Measurements from ENCODE around the gene B4GALNT1. TPM values are rescaled to one million over a fixed set of nuclear protein-coding genes. Genes with fewer than 3 reads are reported as not detected.

B4GALNT1 gene
- total and polyA plus RNA-seq, 2 of the 13 experiments (the other 11 are each of a cell fraction or from before 2014, with no cell fraction given) = 4.5 to 5.4 TPM

DNA sequence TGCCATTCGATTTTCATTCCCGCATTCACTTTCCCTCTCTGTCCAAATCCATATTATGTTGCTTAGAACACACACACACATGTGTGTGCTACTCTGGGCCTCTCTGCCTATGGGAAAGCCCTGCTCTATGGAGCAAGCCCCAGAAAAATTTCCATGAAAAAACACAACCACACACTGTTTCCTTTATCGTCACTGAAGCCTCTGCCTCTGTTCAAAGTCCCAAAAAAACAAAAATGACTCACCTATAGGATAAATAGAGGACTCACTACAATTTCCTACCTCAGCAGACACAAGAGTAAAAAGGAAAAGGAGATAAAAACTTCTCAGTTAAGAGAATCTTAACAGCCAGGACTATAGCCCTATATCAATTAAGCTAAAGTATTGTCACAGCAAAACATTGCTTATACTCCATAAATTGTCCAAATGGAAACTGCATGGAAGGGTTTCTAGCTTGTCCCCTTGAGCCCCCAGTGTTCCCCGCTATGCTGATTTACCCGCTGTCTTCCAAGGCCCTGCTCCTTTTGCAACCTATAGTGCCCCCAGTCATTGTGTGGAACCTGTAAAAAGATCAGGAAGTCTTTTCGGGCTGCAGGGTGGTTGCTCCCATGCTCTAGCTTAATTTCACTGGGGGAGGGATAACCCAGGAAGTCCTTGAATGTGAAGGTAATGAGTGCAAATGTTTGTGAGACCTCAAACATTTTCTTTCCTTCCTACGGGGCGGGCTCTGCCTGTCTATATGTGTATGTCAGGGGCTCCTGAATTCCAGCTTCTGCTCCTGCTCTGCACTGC is 53.1 kb downstream of the B4GALNT1 start (continued):
- TF ChIP-seq KLF12 (CRISPR knock-in tag; IDR thresholded peaks at IDR 0.05; ENCODE audit: borderline replicate concordance) (no peak), LCORL (IDR thresholded peaks at IDR 0.05) (peak; percentile 75; the same call in 1 of the 2 replicates), LCORL (CRISPR knock-in tag; IDR thresholded peaks at IDR 0.05) (no peak), SP4 (CRISPR knock-in tag; IDR thresholded peaks at IDR 0.05) (no peak), KAT7 (CRISPR knock-in tag; IDR thresholded peaks at IDR 0.05; ENCODE audit: borderline replicate concordance) (no peak), MEF2D (CRISPR knock-in tag; IDR thresholded peaks at IDR 0.05) (no peak), SAP130 (CRISPR knock-in tag; IDR thresholded peaks at IDR 0.05; ENCODE audit: low read depth) (peak; percentile 66), ZNF557 (CRISPR knock-in tag; IDR thresholded peaks at IDR 0.05) (no peak), ZNF619 (CRISPR knock-in tag; IDR thresholded peaks at IDR 0.05) (no peak), ZSCAN9 (CRISPR knock-in tag; IDR thresholded peaks at IDR 0.05; ENCODE audit: borderline replicate concordance) (0 out of 2 replicates have a peak, but pooled peaks have one; percentile 40), ZNF761 (CRISPR knock-in tag; conservative IDR thresholded peaks at IDR 0.05) (no peak), ZNF430 (CRISPR knock-in tag; IDR thresholded peaks at IDR 0.05) (no peak), ZNF577 (CRISPR knock-in tag; IDR thresholded peaks at IDR 0.05; ENCODE audit: borderline replicate concordance, low read depth) (no peak)
- TF ChIP-seq, protein P1, sequence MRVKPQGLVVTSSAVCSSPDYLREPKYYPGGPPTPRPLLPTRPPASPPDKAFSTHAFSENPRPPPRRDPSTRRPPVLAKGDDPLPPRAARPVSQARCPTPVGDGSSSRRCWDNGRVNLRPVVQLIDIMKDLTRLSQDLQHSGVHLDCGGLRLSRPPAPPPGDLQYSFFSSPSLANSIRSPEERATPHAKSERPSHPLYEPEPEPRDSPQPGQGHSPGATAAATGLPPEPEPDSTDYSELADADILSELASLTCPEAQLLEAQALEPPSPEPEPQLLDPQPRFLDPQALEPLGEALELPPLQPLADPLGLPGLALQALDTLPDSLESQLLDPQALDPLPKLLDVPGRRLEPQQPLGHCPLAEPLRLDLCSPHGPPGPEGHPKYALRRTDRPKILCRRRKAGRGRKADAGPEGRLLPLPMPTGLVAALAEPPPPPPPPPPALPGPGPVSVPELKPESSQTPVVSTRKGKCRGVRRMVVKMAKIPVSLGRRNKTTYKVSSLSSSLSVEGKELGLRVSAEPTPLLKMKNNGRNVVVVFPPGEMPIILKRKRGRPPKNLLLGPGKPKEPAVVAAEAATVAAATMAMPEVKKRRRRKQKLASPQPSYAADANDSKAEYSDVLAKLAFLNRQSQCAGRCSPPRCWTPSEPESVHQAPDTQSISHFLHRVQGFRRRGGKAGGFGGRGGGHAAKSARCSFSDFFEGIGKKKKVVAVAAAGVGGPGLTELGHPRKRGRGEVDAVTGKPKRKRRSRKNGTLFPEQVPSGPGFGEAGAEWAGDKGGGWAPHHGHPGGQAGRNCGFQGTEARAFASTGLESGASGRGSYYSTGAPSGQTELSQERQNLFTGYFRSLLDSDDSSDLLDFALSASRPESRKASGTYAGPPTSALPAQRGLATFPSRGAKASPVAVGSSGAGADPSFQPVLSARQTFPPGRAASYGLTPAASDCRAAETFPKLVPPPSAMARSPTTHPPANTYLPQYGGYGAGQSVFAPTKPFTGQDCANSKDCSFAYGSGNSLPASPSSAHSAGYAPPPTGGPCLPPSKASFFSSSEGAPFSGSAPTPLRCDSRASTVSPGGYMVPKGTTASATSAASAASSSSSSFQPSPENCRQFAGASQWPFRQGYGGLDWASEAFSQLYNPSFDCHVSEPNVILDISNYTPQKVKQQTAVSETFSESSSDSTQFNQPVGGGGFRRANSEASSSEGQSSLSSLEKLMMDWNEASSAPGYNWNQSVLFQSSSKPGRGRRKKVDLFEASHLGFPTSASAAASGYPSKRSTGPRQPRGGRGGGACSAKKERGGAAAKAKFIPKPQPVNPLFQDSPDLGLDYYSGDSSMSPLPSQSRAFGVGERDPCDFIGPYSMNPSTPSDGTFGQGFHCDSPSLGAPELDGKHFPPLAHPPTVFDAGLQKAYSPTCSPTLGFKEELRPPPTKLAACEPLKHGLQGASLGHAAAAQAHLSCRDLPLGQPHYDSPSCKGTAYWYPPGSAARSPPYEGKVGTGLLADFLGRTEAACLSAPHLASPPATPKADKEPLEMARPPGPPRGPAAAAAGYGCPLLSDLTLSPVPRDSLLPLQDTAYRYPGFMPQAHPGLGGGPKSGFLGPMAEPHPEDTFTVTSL (CRISPR knock-in tag; IDR thresholded peaks at IDR 0.05; ENCODE audit: borderline replicate concordance) = peak; percentile 32; the same call in 1 of the 2 replicates
- TF ChIP-seq, protein P2, sequence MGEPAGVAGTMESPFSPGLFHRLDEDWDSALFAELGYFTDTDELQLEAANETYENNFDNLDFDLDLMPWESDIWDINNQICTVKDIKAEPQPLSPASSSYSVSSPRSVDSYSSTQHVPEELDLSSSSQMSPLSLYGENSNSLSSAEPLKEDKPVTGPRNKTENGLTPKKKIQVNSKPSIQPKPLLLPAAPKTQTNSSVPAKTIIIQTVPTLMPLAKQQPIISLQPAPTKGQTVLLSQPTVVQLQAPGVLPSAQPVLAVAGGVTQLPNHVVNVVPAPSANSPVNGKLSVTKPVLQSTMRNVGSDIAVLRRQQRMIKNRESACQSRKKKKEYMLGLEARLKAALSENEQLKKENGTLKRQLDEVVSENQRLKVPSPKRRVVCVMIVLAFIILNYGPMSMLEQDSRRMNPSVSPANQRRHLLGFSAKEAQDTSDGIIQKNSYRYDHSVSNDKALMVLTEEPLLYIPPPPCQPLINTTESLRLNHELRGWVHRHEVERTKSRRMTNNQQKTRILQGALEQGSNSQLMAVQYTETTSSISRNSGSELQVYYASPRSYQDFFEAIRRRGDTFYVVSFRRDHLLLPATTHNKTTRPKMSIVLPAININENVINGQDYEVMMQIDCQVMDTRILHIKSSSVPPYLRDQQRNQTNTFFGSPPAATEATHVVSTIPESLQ (CRISPR knock-in tag; conservative IDR thresholded peaks at IDR 0.05) = no peak
- TF ChIP-seq, protein P3, sequence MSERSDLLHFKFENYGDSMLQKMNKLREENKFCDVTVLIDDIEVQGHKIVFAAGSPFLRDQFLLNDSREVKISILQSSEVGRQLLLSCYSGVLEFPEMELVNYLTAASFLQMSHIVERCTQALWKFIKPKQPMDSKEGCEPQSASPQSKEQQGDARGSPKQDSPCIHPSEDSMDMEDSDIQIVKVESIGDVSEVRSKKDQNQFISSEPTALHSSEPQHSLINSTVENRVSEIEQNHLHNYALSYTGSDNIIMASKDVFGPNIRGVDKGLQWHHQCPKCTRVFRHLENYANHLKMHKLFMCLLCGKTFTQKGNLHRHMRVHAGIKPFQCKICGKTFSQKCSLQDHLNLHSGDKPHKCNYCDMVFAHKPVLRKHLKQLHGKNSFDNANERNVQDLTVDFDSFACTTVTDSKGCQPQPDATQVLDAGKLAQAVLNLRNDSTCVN (CRISPR knock-in tag; IDR thresholded peaks at IDR 0.05; ENCODE audit: borderline replicate concordance) = no peak
- TF ChIP-seq, protein P4, sequence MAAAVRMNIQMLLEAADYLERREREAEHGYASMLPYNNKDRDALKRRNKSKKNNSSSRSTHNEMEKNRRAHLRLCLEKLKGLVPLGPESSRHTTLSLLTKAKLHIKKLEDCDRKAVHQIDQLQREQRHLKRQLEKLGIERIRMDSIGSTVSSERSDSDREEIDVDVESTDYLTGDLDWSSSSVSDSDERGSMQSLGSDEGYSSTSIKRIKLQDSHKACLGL (CRISPR knock-in tag; IDR thresholded peaks at IDR 0.05) = no peak
- TF ChIP-seq, protein P5, sequence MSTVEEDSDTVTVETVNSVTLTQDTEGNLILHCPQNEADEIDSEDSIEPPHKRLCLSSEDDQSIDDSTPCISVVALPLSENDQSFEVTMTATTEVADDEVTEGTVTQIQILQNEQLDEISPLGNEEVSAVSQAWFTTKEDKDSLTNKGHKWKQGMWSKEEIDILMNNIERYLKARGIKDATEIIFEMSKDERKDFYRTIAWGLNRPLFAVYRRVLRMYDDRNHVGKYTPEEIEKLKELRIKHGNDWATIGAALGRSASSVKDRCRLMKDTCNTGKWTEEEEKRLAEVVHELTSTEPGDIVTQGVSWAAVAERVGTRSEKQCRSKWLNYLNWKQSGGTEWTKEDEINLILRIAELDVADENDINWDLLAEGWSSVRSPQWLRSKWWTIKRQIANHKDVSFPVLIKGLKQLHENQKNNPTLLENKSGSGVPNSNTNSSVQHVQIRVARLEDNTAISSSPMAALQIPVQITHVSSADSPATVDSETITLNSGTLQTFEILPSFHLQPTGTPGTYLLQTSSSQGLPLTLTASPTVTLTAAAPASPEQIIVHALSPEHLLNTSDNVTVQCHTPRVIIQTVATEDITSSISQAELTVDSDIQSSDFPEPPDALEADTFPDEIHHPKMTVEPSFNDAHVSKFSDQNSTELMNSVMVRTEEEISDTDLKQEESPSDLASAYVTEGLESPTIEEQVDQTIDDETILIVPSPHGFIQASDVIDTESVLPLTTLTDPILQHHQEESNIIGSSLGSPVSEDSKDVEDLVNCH (CRISPR knock-in tag; IDR thresholded peaks at IDR 0.05) = no peak
